HUES6 (cell line): Measurements from ENCODE around the gene PRAC1.

Experiments used
- H3K27ac ChIP-seq: 2 replicates; pipeline ENCODE4 v1.7.0; 2013; ENCODE audit warnings: low read depth, mild to moderate bottlenecking, low read length, inconsistent platforms
- H3K27me3 ChIP-seq: 2 replicates; pipeline ENCODE4 v1.6.1; 2013; ENCODE audit warnings: low read length; ENCODE audit not compliant: control insufficient read depth, insufficient read depth
- H3K36me3 ChIP-seq: 2 replicates; pipeline ENCODE4 v1.6.1; 2013; ENCODE audit warnings: low read length; ENCODE audit not compliant: control insufficient read depth, insufficient read depth
- H3K4me1 ChIP-seq: 2 replicates; pipeline ENCODE4 v1.6.1; 2013; ENCODE audit warnings: low read length; ENCODE audit not compliant: control insufficient read depth, insufficient read depth
- H3K4me3 ChIP-seq: 2 replicates; pipeline ENCODE4 v1.5.1; 2013; ENCODE audit warnings: low read depth, low read length
- H3K9ac ChIP-seq: one replicate; pipeline ENCODE4 v1.6.1; 2013; ENCODE audit warnings: mild to moderate bottlenecking, low read length
- H3K9me3 ChIP-seq: 2 replicates; pipeline ENCODE4 v1.6.1; 2013; ENCODE audit warnings: low read depth, low read length; ENCODE audit not compliant: control insufficient read depth, insufficient read depth

PRAC1 gene

DNA sequence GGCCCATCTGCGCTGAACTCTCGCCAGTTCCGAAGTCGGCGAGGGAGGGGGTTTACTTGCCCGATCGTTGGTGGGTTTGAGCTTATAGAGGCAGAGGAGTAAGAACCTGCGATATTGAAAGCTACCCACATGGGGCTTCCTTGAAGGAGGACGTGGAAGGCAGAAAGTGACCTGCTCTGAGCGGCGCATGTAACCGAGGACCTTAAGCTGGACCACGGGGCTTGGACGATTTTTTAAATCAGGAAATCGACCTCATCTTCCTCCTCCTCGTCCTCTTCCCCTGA lies 2.6 kb upstream of the PRAC1 start:
- H3K27ac ChIP-seq = no peak overlapping the region
- no peak overlapping the region for H3K9ac ChIP-seq
- H3K4me1 ChIP-seq = peaks cover 36% of the 10 kb centered on the region
- no peaks in the 10 kb centered on the region for H3K9me3 ChIP-seq
- H3K27me3 ChIP-seq = peaks cover 100% of the 10 kb centered on the region
- H3K4me3 ChIP-seq = peak overlapping the region; percentile 44; the same call in 1 of the 2 replicates
- no peaks in the 10 kb centered on the region for H3K36me3 ChIP-seq

DNA sequence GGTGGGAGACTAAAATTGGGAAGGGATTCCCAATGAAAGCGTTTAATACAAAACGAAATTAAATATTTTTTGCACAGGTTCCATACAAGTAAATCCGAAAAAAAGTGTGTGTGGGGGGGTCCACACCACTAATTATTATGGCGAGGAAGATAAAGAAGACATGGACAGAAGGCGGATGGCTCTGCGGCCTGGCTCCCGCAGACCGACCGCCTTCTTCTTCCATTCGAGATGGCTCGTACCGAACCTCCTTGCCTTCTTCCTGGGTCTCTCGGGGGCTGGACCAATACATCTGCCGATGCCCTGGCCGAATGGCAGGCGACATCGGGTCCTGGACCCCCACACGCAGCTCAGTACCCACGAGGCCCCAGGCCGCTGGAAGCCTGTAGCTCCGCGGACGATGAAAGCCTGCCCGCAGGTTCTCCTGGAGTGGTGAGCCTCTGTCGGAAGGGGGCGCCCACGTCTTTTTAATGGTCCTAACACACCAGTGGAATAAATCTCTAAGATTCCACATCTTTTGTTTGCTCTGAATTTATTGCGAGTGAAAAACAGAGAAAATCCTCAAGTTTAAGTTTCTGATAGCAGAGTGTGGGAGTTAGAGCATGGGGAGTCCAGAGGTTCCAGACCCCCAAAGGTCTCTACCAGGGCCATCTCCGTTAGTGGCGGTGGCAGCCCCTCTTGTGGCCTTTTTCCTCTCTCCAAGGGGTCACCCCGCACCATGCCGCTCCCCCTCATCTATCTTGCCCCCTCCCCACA lies 2.1 kb upstream of the PRAC1 start:
- Histone ChIP-seq H3K4me1 (peaks cover 32% of the 10 kb centered on the region), H3K9ac (no peak overlapping the region), H3K27ac (no peak overlapping the region), H3K4me3 (peak overlapping the region; percentile 59; the same call in 1 of the 2 replicates), H3K27me3 (peaks cover 100% of the 10 kb centered on the region), H3K9me3 (no peaks in the 10 kb centered on the region), H3K36me3 (no peaks in the 10 kb centered on the region)

GRCh38 chr17:48723423-48724250 lies 1.3 kb upstream of the PRAC1 start:
- Histone ChIP-seq H3K36me3 (no peaks in the 10 kb centered on the region), H3K9ac (peak overlapping the region; percentile 65), H3K4me1 (peaks cover 34% of the 10 kb centered on the region), H3K27me3 (peaks cover 100% of the 10 kb centered on the region), H3K27ac (no peak overlapping the region; the same call in 1 of the 2 replicates), H3K9me3 (no peaks in the 10 kb centered on the region), H3K4me3 (peak overlapping the region; percentile 59)

GRCh38 chr17:48722915-48723422 lies 651 bp upstream of the PRAC1 start, which contains the start of gene PRAC2:
Gene PRAC2, plus strand, starts transcription at chr17:48723185. Its CDS starts 1,226 bp downstream, at chr17:48724411.
- no peak within 1 kb of the TSS; the same call in 1 of the 2 replicates for H3K27ac ChIP-seq
- peaks cover 100% of the 10 kb centered on the region for H3K27me3 ChIP-seq

DNA sequence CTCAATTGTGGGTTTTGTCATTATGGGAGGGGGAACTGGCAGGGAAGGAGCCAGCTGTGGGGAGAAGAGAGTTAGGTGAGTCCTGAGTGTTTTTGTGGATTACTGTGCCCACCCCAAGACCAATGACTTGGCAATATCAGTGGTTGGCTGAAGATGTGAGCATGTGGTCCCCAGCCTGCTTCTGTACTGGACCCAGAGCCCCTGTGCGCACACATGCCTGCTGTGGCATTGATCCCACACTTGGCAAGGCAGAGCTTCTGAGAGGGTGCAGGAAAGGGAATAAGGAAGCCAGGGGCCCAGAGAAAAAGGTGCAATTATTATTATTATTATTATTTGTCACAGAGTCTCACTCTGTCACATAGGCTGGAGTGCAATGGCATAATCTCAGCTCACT lies 1.3 kb downstream of the PRAC1 start:
- Histone ChIP-seq H3K27me3 (peaks cover 100% of the 10 kb centered on the region), H3K9ac (no peak overlapping the region), H3K4me3 (no peak overlapping the region; the same call in 1 of the 2 replicates), H3K9me3 (no peaks in the 10 kb centered on the region), H3K27ac (no peak overlapping the region), H3K36me3 (no peaks in the 10 kb centered on the region), H3K4me1 (peaks cover 44% of the 10 kb centered on the region)

More at GRCh38 chr17:48722915-48723422, 651 bp upstream of the PRAC1 start, which contains the start of gene PRAC2:
- peaks cover 36% of the 10 kb centered on the region for H3K4me1 ChIP-seq
- no peaks in the 10 kb centered on the region for H3K36me3 ChIP-seq
- H3K4me3 ChIP-seq = peak within 1 kb of the TSS; percentile 59
- no peaks in the 10 kb centered on the region for H3K9me3 ChIP-seq
- peak within 1 kb of the TSS; percentile 65 for H3K9ac ChIP-seq

- Histone ChIP-seq H3K27ac (peak overlapping the region; percentile 54; the same call in 1 of the 2 replicates), H3K36me3 (no peaks in the 10 kb centered on the region), H3K27me3 (peaks cover 99% of the 10 kb centered on the region), H3K4me1 (peaks cover 42% of the 10 kb centered on the region), H3K9ac (peak overlapping the region; percentile 87), H3K4me3 (peak overlapping the region; percentile 62), H3K9me3 (no peaks in the 10 kb centered on the region)
These were observed 1.9 kb downstream of the PRAC1 start for GRCh38 chr17:48720266-48721008.

GRCh38 chr17:48719642-48720265 lies 2.6 kb downstream of the PRAC1 start:
- Histone ChIP-seq H3K4me1 (peaks cover 35% of the 10 kb centered on the region), H3K9me3 (no peaks in the 10 kb centered on the region), H3K4me3 (peak overlapping the region; percentile 62), H3K36me3 (no peaks in the 10 kb centered on the region), H3K27me3 (peaks cover 94% of the 10 kb centered on the region), H3K27ac (peak overlapping the region; percentile 54; the same call in 1 of the 2 replicates), H3K9ac (peak overlapping the region; percentile 89)

GRCh38 chr17:48718761-48719641 lies 3.3 kb downstream of the PRAC1 start:
- H3K9me3 ChIP-seq = no peaks in the 10 kb centered on the region
- H3K27ac ChIP-seq = peak overlapping the region; percentile 33; the same call in 1 of the 2 replicates
- no peaks in the 10 kb centered on the region for H3K36me3 ChIP-seq
- H3K9ac ChIP-seq = peak overlapping the region; percentile 89
- peaks cover 31% of the 10 kb centered on the region for H3K4me1 ChIP-seq
- H3K27me3 ChIP-seq = peaks cover 92% of the 10 kb centered on the region
- peak overlapping the region; percentile 62 for H3K4me3 ChIP-seq

GRCh38 chr17:48718227-48718760 lies 4.0 kb downstream of the PRAC1 start:
- H3K9ac ChIP-seq = peak overlapping the region; percentile 89
- H3K27ac ChIP-seq = peak overlapping the region; percentile 33; the same call in 1 of the 2 replicates
- peaks cover 85% of the 10 kb centered on the region for H3K27me3 ChIP-seq
- peaks cover 28% of the 10 kb centered on the region for H3K4me1 ChIP-seq
- peak overlapping the region; percentile 62 for H3K4me3 ChIP-seq
- H3K36me3 ChIP-seq = no peaks in the 10 kb centered on the region
- no peaks in the 10 kb centered on the region for H3K9me3 ChIP-seq
